Gastrocnemius medialis (tissue), 4 donors: ENCODE results near the gene POMT2.

Experiments used
- CTCF ChIP-seq, 5 experiments: fragments of 450-650 bp in 3 of 5; fragments of 200-600 bp in 2 of 5; sonication (generic) in 2 of 5; IDR thresholded peaks in 4 of 5; conservative IDR thresholded peaks in 1 of 5; 1 replicate in 4 of 5; 2 replicates in 1 of 5; pipeline ENCODE4 v1.5.1; 2016 to 2019; ENCODE audit warnings: antibody characterized with exemption in 5 of 5, mild to moderate bottlenecking in 3 of 5, moderate library complexity in 3 of 5
- POLR2A ChIP-seq, 2 donors: fragments of 450-650 bp; IDR thresholded peaks; one replicate each; pipeline ENCODE4 v1.6.1; 2017; ENCODE audit warnings: antibody characterized with exemption in 2 of 2, mild to moderate bottlenecking in 2 of 2, moderate library complexity in 2 of 2

GRCh38 chr14:77355811-77356210 is 35.1 kb upstream of the POMT2 start:
- TF ChIP-seq CTCF (IDR thresholded peaks at IDR 0.05 in 4 of 5, conservative IDR thresholded peaks at IDR 0.05 in 1 of 5): no peak
- no peak for TF ChIP-seq POLR2A (IDR thresholded peaks at IDR 0.05)
